ENCODE results near the gene IL6ST. TPM values are rescaled to one million over a fixed set of nuclear protein-coding genes. Genes with fewer than 3 reads are reported as not detected.
A peak's percentile ranks its signal among the peaks of the same experiment; 100 is the strongest.

The IL6ST gene
- total RNA-seq, 1 donor from 2014 or later, result 74.7 TPM

DNA sequence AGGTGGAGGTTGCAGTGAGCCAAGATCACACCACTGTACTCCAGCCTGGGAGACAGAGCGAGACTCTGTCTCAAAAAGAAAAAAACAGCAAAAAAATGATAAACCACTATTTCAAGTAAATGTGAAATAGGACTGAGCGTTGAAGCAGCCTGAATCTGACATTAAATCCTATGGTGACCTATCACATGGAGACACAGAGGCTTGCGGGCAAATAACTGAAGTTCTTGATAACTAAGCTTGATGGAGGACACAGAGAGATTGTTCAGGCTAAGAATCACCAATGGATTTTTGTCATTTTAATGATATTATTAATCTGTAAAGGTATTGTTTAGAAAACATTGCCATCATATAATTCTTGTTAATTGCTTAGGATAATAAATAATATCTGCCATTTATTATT lies 15.7 kb upstream of the IL6ST start:
- Mint-ChIP-seq H3K4me1 (ENCODE audit: unreplicated experiment) (no peaks in the 10 kb centered on the region), H3K4me3 (no peak overlapping the region), H3K27ac (no peak overlapping the region), H3K9me3 (peaks cover 4% of the 10 kb centered on the region), H3K27me3 (no peaks in the 10 kb centered on the region), H3K36me3 (no peaks in the 10 kb centered on the region)
- TF ChIP-seq CTCF (conservative IDR thresholded peaks at IDR 0.05), result no peak
- no peak for DNase-seq (ENCODE audit: extremely low spot score, unreplicated experiment)

GRCh38 chr5:56006600-56006999 lies 11.8 kb upstream of the IL6ST start:
- H3K36me3 Mint-ChIP-seq, result no peaks in the 10 kb centered on the region
- peaks cover 9% of the 10 kb centered on the region for H3K9me3 Mint-ChIP-seq
- H3K4me1 Mint-ChIP-seq (ENCODE audit: unreplicated experiment), result no peaks in the 10 kb centered on the region
- H3K27ac Mint-ChIP-seq, result no peak overlapping the region
- TF ChIP-seq CTCF (conservative IDR thresholded peaks at IDR 0.05), result no peak
- no peak for DNase-seq (ENCODE audit: extremely low spot score, unreplicated experiment)
- H3K27me3 Mint-ChIP-seq, result no peaks in the 10 kb centered on the region
- no peak overlapping the region for H3K4me3 Mint-ChIP-seq

DNA sequence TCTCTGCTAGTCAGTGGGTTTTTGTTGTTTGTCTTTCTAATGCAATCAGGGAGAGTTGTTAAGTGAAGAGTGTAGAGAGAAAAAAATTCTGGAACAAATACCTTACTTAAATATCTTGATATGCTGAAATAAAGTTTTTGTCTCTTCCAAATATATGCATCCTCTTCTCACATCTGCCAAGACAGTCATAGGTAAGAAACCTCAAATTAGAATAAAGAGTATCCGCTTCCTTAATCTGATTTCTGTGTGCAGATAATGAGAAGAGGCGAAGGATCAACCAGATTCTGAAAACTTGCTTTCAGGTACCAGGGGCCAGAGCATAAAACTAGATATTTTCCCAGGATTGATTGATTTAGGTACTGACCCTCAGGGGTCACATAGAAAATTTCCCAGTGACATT lies 11.3 kb upstream of the IL6ST start:
- H3K36me3 Mint-ChIP-seq, result no peaks in the 10 kb centered on the region
- no peak for DNase-seq (ENCODE audit: extremely low spot score, unreplicated experiment)
- no peaks in the 10 kb centered on the region for H3K4me1 Mint-ChIP-seq (ENCODE audit: unreplicated experiment)
- H3K9me3 Mint-ChIP-seq, result peaks cover 10% of the 10 kb centered on the region
- TF ChIP-seq CTCF (conservative IDR thresholded peaks at IDR 0.05), result no peak
- no peak overlapping the region for H3K4me3 Mint-ChIP-seq
- H3K27me3 Mint-ChIP-seq, result no peaks in the 10 kb centered on the region
- no peak overlapping the region for H3K27ac Mint-ChIP-seq

DNA sequence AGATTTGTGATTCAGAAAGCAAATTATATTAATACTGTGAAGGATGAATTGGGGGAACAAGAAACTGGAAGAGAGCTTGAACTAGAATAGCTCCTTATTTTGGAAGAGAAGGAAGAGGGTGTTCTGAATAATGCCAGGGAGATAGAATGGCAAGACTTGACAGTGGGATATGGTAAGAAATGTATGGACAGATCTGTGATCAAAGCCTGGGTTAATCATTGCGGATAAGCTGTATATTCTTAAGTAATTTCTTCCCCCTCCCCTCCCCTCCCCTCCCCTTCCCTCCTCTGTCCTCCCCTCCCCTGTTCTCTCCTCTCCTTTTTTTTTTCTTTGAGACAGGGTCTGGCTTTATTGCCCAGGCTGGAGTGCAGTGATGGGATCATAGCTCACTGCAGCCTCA lies 10.1 kb upstream of the IL6ST start:
- H3K4me3 Mint-ChIP-seq, result no peak overlapping the region
- H3K27ac Mint-ChIP-seq, result no peak overlapping the region
- H3K4me1 Mint-ChIP-seq (ENCODE audit: unreplicated experiment), result peaks cover 4% of the 10 kb centered on the region
- no peak for DNase-seq (ENCODE audit: extremely low spot score, unreplicated experiment)
- no peak for TF ChIP-seq CTCF (conservative IDR thresholded peaks at IDR 0.05)
- no peaks in the 10 kb centered on the region for H3K27me3 Mint-ChIP-seq
- H3K36me3 Mint-ChIP-seq, result no peaks in the 10 kb centered on the region
- H3K9me3 Mint-ChIP-seq, result peaks cover 10% of the 10 kb centered on the region

DNA sequence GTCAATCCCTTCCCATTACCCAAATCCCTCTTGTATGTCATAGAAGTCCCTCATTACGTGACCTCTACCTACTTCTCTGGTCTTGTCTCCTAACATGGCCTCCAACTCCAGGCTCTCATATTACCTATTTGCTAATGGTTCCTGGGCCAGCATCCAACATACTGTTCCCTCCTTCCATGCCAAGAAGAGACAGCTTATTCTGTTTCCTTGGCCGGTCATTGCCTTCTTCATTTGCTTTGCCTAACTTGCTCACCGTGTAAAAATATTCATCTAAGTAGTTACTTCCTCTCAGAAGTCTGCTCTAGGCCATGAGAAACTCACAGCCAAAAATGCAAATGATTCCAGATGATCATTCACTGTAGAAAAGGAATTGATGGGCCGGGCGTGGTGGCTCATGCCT lies 8.9 kb upstream of the IL6ST start:
- H3K4me1 Mint-ChIP-seq (ENCODE audit: unreplicated experiment), result peaks cover 6% of the 10 kb centered on the region
- H3K27me3 Mint-ChIP-seq, result no peaks in the 10 kb centered on the region
- H3K36me3 Mint-ChIP-seq, result no peaks in the 10 kb centered on the region
- TF ChIP-seq CTCF (conservative IDR thresholded peaks at IDR 0.05), result no peak
- H3K9me3 Mint-ChIP-seq, result peaks cover 10% of the 10 kb centered on the region
- H3K4me3 Mint-ChIP-seq, result no peak overlapping the region
- no peak overlapping the region for H3K27ac Mint-ChIP-seq
- DNase-seq (ENCODE audit: extremely low spot score, unreplicated experiment), result no peak

GRCh38 chr5:56003179-56003578 lies 8.4 kb upstream of the IL6ST start:
- H3K36me3 Mint-ChIP-seq, result no peaks in the 10 kb centered on the region
- peaks cover 6% of the 10 kb centered on the region for H3K4me1 Mint-ChIP-seq (ENCODE audit: unreplicated experiment)
- H3K9me3 Mint-ChIP-seq, result peaks cover 10% of the 10 kb centered on the region
- TF ChIP-seq CTCF (conservative IDR thresholded peaks at IDR 0.05), result no peak
- DNase-seq (ENCODE audit: extremely low spot score, unreplicated experiment), result no peak
- peak overlapping the region; percentile 33 for H3K27ac Mint-ChIP-seq
- no peak overlapping the region for H3K4me3 Mint-ChIP-seq
- H3K27me3 Mint-ChIP-seq, result no peaks in the 10 kb centered on the region

Data from type B pancreatic cell (in vitro differentiated cells).